Activated CD4-positive, alpha-beta T cell treated with anti-CD3 and anti-CD28 coated beads for 4 hours (primary cell): ENCODE measurements around the gene PITX1.

Experiments used
- DNase-seq, 2 donors: peaks; one replicate each; pipeline ENCODE4 v3.0.0-alpha.2; 2020

PITX1 gene

DNA sequence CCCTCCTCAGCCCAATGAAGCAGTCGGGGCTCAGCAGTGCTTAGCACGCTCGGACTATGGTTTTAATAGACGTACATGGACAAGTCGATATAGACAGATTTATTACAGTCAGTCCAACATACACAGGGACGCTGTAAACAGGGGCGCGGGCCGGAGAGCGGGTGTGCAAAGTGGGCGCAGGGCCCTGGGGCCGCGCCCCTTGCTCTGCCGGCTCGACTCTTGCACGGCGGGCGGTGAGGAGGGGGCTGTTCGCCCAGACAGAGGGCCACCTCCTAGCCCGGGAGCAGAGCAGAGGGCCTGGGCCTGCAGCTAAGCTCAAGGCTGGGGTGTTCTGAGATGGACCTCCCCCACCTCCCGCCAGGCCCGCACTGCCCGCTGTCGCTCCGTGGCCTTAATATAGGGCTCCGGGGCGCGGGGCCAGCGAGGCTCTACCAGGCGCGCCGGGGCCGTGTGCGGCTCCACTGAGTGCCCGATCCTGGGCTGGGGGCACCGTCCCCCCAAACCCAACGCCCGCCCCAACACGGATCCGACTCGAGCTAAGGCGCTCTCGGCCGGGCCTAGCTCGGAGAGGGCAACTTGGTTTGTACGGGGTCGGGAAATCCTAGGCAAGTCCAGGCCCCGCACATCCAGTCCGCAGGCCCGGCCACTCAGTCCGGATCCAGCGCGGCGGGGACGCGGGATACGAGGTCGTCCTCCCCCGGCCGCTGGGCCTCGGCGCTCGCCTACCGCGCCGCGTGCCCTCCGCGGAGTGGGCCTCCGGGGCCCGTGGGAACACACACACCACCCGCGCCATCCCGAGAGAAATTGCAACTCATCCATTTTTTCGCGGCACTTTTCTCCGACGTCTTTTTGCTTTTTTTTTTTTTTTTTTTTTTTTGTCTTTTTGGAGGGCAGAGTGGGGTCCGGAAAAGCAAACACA is 6.1 kb downstream of the PITX1 start:
- no peak for DNase-seq

- no peak for DNase-seq
Observed at GRCh38 chr5:135027266-135027696, 6.7 kb downstream of the PITX1 start.

DNA sequence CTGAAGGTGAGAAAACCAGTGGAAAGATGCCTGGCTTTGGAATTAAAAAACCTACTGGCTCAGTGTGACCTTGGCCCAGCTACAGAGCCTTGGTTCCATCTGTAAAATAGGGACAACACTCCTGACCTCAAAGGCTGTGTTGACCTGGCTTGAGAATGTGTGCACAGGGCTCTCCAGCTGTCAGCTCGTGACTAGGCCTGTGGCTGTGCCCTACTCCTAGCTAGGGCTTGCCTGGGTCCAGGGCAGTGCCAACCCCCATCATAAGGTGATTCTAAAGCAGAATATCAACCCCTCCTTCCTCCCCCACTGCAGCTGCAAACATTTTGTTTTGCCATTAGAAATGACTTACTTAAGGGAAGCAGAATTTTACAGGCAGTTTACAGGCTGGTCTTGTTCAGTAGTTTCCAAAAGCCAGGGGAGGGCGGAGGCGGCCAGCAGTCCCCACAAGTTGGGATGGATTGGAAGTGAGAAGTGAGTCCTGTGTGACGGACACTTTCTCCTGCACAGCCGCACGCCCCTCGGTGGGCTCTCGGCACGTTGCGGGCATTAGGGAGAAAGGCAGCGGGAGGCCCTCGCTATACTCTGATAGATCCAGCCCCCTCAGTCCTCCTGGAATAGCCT is 7.3 kb downstream of the PITX1 start:
- no peak for DNase-seq

DNA sequence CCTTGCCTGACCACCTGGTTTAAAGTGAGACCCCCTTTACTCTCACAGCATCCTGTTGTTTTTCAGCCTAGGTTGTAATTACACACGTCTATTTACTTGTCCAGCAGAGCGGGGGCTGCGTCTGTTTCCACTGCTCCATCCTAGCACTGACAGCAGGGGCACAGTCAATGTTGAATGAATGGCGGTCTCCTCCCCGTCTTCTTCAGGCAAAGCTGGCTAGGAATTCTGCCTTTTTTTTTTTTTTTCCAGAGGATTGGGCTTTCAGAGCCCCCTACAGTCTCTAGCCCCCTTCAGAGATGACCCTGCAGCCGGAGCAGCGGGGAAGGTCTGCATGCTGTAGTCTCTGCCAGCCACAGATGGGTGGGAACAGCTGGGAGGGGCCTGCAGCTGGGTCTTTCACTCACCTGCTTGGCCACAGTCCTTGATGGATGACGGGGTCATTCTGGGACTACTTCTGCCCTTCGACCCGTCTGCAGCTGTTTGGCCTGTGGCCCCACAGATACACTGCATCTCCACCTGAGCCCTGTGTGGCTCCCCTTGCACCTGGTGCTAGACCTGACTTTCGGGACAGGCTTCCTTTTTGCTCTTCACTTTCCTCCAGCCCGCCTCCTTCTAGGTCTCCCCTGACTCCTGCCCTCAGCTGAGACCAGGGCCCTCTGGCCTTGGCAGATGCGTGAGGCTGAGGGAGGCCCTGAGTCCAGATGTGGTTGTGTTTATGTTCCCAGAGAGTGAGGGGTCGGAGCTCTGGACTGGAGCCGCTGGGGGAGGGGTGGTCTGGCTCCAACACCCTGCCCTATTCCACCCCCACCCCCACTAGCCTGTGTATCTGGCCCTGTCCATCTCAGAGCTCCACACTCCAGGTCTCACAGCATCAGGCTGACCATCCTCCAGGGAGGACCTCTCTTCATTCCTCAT is 8.0 kb downstream of the PITX1 start:
- no peak for DNase-seq

DNA sequence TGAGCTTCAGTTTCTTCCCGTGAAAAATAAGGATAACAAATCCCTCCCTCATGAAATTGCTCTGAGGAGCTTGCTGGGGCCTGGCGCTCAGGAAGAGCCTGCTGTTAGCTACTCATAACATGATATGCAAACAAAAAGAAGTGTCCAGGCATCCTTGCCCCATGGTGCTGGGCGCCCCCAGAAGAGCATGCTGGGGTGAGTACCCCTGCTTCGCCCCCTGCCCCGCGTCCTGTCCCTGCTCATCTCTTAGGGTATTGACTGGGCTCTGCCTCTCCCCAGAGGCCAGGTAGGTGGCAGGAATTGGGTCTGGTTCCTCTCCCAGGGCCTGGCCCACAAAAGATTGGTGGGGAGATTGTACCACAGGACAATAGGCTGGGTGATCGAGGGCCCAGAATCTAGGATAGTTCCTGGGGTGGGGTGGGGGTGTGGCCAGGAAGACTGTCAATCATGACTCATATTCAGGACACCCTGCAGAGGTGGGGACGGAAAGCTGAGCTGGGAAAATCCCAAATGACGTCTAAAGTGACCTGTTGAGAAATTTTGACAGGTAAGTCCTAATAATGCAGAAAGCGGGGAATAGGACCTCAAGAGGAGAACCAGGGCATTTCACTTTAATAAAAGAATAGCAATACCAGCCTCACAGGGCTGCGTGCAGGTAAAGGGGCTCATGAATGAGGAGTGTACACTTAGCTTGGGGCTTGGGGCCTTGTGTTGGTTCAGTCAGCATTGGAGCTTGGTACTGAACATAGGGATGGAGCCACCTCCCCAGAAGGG is 8.9 kb downstream of the PITX1 start:
- DNase-seq = no peak

- DNase-seq = no peak
Observed at GRCh38 chr5:135020111-135020895, 13.7 kb downstream of the PITX1 start.

DNA sequence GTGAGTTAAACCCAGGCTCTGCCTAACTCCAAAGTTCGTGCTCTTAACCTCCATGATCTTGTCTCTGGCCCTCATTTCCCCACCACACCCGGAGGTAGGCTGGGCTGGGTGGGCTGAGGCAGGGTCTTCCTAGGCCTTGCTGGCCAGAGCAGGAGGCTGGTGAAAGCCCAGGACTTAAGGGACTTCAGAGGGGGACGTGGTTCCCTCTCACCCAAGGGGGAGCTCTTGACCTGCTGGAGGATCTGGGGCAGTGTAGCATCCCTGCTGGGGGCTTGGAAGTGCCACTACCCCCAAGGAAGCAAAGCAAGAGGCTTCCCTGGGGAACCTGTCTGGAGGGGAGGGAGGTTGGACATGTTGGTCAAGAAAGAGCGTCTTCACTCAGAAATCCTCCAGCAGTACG is 14.7 kb downstream of the PITX1 start:
- no peak for DNase-seq

DNA sequence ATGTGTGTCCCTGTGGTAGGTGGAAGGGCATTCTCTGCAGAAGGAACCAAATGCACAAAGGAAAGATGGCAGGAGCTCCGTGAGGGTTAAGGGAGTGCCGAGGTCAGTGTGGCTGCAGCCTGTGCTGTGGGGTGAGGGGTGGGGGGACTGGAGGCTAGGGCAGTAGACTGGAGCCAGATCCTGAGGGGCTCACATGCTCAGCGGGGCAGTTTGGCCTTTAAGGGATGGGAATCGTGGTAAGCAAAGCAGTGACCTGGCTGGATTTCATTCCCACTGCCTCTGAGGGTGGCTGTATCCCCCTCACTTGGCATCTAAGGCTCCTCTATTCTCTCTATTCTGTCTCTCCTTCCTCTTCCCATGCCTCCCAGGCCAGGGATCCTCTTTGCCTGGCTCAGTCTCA is 15.6 kb downstream of the PITX1 start:
- DNase-seq = no peak

- DNase-seq = no peak
Observed at GRCh38 chr5:135016861-135017290, 17.2 kb downstream of the PITX1 start.

- DNase-seq = no peak
Observed at GRCh38 chr5:135015942-135016341, 18.1 kb downstream of the PITX1 start.

GRCh38 chr5:135013947-135014570 is 20.0 kb downstream of the PITX1 start:
- DNase-seq = no peak

DNA sequence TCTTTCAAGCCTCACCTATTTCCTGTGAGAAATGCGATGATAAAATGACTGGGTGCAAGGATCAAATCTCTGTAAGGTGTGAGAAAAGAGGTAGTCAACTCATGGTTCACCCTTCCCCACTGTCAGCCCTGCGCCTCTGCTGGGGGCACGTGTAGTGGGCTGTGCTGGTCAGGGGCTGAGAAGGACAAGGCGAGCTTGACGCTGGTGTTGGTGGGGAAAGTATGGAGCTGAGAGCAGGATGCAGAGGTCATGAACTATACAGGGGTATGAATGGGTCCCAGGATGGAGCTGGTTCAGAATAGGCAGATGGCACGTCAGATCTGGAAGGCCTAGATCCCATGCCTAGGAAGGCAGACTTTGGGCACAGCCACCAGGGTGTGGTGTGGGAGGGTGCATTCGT is 20.6 kb downstream of the PITX1 start:
- DNase-seq = no peak

DNA sequence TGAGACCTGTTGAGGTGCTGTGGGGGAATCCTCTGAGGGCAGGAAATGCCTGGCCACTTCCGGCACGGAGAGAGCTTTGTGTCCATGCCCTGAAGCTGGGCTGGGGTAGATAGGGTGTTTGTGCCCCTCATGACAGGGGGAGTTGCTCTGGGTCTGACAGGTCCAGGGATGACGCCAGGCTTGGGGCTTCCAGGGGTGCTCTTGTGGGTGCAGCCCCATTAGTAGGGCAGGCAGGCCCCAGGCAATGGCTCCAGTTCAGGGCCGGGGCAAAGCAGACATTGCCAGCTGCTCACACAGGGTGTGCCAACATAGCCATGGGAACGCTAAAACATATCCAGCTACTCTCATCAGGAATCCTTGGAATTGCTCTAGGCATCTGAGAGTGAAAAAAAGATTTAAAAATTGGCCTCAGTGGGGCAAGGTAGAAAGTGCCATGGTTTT is 21.1 kb downstream of the PITX1 start:
- DNase-seq = no peak

DNA sequence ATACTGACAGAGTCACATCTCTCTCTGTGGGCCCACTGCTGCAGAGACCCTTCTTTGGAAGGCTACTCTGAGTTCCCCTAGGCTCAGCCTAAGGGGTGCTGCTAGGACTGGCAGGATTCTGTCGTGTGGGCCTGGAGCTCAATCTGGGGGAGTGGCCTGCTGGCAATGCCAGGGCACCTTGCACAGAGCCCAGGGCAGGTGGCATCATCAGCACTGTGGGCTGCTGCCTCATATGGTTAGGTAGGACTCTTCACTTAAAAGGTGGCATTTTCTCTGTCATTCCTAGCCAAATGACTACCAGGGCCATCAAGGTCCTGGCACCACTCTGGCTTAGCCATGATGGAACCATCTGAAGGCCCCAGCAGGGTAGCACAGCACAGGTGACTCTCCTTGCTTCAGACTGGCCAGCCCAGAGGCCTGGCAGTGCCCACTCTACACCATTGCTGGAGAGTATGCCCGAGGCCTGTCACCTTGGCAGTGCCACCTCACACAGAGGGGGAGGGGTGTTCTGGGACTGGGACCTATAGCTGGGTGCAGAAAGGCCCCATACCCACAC is 21.9 kb downstream of the PITX1 start:
- no peak for DNase-seq

DNA sequence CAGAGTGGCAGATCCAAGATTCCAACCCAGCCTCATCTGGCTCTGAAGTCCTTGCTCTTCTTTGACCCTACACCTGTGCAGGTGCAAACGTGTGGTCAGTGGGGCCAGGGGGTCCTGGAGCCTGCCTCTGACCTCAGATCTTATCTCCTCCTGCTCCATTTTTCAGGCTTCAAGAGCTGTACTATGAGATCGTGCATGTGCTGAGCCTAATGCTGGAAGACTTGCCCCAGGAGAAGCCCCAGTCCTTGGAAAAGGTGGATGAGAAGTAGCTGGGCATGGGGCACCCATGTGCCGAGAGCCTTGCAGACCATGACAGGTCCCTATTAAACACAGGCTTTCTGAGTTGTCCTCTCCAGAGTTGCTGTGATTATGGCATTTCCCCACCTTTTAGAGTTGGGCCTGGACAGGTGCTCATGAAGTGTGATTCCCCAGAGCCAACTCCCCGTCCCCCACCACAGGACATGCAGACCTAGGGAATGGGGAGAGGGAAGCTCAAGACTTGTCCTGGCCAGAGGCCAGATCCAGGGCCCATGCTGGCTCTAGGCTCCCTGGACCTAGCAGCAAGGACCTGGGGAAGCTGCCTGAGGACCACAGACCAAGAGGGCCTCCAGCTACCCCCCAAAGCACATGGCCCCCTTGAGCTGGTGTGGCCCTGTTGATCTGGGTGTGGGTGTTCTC is 22.5 kb downstream of the PITX1 start:
- no peak for DNase-seq

DNA sequence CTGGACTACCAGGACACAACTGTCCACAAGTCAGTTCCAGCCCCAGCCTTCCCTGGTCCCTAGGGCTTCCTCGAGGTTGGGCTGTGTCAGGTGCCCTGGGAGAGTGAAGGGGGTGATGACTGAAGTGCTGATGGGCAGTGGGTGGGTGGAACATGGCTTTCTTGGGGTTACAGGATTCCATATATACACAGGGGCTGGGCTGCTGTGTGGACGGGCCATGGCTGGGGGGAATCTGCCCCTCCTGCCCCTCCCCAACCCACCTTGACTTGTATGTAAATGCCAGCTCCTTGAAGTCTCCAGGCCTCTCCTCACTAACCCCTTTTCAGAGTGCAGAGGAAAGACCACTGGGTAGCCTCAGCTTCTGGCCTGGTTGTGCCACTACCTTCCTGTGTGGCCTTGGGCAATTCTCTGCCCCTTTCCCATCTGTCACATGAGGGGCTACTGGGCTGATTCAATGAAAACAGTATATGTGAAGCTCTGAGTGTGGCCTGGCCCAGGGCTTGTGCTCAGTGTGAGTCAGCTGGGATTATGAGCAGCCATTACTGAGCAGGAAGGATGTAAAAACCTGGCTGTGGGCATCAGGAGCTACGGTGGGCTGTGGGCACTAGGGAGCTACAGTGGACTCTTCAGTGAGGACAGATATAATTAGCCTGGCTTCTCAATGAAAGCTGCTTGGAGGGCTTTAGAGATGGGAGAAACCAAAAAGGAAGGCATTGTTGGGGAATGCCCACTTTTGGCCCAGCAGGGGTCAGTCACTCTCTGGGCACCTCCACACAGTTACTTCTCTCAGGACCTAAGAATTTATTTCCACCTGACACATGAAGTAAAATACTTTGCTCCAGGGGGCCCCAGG is 23.3 kb downstream of the PITX1 start:
- DNase-seq = no peak

DNA sequence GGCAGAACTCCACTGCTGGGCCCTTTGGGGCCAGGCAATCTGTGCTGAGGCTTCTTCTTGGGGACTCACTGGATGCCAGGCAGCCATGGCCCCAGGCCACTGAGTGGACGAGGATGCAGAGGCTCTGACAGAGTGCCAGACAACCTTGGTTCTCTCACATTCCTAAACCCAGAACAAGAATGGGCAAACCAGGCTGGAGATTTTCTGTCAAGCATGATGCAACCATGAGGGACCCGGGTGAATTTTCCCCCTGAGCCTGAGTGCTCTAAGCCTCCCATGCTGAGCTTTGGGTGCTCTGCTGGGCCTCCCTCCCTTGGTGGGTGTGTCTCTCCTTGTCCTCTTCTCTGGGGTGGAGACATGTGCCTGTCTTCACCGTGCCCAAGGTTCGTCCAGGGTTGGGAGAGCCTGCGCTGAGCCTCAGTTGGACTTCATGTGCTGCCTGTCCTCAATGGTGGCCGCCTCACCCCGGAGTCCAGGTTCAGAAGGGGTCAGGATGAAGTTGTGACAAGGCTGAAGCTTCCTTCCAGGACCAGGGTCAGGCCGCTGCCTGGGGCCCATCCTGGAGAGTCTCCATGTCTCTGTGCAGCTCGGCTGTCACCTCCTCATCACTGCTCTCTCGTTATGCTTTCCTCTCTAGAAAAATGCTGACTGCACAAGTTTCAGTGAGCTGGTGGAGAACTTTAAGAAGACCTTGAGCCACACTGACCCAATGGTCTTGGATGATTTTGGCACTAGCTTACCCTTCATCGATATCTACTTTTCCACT is 24.1 kb downstream of the PITX1 start:
- no peak for DNase-seq
